Activated gamma-delta T cell treated with anti-CD3 and anti-CD28 coated beads, Interleukin-2, amount 50 U/mL, for 16 hours (primary cell): ENCODE measurements around the gene ABTB1.

Experiments used
- DNase-seq: peaks from one replicate; pipeline ENCODE4 v3.0.0-alpha.2; 2020; ENCODE audit warnings: low read depth

Gene ABTB1

DNA sequence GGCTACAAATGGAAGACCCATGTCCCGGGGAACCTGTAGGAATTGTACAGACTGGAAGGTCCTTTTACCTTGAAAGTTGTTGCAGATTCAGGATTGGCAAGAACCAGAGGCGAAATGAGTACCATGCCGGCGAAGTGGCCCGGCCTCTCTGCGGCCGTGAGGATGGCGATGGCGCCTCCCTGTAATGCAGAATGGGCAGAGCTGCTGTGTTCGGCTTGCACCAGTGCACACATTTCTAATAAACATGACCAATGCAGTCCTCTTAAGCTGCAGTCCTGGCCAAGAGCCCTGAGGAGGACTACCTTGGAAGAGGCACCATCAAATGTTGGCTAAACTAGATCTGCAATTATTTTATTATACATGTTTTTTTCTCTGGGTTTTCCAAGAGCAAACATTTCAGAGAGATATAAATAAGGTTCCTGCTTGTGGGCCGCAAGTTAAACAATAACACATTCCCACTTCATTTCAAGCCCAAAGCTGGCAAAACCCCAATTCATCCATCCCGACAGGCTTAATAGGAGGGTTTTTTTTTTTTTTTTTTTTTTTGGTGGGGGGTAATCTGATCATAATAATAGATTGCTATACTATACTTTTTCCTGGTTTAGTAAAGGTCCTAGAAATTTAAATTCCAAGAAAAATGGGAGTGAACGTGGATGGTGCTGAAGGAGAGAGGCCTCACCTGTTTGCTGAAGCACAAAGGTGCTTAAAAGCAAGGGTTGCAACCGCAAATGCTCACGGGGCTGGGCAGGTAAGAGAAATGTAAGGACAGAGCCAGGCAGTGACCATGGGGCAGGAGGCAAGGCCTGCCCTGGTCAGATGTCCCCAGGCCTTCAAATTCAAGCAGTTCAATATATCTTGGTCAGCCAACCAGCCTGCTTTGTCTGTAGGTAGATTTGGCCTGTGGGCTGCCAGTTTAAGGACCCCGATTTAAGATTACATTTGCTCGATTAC is 48.5 kb downstream of the ABTB1 start:
- DNase-seq: no peak

DNA sequence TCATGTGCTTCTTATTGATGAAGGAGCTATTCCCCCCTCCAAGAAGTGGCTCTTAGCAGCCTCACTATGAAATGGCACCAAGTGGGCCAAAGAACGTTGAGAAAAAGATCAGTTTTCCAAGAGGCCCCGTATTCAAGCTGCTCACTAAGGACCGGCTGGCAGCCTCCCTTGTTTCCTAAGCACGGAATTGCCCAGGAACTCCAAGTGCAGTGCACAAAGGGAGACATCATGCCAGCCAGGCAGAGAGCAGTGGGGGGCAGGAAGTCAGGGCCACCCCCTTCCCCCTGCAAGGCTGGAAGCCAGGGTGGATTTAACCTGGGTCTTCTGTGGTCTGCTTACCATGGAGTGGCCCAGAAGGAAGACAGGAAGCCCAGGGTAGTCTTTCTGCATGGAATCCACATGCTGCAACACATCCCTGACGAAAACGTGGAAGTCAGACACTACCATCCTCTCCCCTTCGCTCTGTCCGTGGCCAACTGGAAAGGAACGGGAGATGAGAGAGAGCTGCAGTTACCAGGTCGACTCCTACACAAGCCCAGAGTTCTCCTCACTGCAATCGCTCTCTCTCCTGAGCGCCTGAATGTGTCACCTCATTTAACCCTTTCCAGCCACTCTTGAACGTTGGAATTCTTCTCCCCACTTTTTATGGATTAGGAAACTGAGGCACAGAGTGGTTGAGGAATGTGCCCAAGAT is 49.5 kb downstream of the ABTB1 start:
- no peak for DNase-seq

DNA sequence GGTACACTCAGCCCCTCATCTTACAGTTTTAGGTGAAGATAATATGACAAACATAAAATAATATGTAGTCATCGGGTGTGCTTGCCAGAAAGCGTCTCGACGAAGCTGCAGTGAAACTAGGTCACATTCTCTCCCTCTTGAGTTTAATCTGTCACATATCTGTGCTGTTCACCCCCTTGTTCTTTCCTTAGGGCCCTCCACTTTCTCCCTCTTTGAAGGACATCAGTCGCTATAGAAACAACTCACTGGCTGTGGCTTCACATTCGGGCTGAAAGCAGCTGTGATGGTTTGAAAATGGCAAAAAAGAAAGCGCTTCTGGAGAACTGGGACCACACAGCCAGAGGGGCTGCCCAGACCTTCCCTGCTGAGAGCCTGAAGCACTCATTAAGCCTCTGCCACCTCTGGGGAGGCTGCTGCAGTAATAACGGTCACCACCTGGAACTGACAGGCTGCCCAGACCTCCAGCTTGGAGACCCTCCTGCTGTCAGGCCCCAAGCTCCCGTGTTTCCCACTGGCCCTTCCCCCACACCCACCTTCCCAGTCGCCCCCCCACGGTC is 50.3 kb downstream of the ABTB1 start:
- no peak for DNase-seq

DNA sequence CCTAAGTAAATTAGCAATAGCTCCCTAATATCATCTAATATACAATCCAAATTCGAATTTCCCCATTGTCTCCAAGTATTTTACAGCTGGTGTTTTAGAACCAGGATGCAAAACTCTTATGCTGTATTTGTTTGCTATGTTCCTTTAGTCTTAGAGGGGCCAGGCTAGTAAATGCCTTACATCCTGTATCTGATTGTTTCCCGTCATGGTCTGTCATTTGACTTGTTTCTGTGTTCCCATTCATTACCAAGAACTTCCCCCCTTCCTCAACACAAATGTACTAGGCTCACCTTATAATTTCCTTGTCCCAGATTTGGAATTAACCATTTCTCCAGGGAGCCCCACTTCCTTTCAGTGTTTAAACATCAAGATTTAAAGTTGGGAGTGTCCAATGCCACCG is 54.1 kb downstream of the ABTB1 start:
- DNase-seq: no peak

DNA sequence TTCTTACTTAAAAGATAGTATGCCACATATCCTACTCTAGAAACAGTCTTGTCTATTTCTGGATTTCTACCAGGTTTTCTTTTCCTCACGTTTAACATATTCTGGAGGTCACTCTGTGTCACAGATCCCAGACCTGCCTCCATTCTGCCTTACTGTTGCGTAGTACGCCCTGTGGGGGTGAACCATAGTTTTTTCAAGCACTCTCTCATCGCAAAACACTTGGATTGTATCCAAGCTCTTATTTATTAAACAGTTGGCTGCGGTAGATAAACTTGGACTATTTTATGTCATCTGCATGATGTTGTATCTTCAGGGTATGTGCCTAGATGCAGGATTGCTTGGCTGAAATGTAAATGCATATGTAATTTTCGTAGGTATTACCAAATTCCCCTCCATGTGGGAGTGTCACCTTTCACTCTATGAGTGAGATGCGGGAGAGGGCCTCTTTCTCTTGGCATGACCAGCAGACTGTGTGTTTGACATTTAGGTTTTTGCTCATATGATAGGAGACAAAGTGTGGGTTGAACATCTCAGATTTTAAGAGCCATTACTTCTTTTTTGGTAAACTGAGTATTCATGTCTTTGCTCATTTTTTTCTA is 55.8 kb downstream of the ABTB1 start:
- DNase-seq: no peak

DNA sequence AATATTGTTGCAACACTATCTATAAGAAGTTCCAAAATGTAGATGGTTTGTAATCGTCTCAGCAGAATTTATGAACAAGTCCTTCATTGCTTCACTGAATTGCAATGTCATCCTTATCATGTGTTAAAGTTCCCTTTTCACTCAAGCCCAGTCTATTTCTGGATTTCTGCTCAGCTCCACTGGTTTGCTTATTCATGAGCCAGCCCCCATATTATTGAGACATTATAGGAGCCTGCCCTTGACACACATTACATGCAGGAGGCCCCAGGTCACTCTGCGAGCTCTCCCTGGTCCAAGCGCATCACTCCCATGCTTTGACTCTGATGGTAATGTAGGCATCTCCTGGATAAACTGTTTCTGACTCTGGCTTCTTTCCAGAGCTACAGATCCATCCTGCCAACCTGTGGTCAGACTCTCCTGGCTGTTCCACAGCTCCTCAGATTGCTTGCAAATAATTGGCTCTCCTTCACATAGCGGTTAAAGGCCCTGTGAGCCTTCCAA is 56.9 kb downstream of the ABTB1 start:
- DNase-seq: no peak

DNA sequence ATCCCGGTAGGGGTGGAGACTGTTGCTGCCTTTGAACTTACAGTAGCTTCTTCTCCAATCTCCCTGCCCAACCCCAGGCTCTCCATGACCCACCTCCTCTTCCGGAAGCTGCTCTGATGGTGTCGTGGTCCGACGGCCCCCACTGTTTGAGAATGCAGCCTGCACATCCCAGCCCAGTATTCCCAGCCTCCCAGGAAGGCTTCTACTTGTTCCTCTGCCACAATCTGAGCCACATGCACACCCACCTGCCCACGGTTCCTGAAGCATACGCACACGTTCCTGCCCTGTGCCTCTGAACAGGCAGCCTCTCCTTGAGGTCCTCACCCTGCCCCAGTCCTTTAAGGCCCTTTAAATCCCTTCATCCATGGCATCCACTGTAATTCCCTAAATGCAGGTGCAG is 57.4 kb downstream of the ABTB1 start:
- DNase-seq: no peak
